Measurements from ENCODE around the gene RBPJ.

RBPJ gene

DNA sequence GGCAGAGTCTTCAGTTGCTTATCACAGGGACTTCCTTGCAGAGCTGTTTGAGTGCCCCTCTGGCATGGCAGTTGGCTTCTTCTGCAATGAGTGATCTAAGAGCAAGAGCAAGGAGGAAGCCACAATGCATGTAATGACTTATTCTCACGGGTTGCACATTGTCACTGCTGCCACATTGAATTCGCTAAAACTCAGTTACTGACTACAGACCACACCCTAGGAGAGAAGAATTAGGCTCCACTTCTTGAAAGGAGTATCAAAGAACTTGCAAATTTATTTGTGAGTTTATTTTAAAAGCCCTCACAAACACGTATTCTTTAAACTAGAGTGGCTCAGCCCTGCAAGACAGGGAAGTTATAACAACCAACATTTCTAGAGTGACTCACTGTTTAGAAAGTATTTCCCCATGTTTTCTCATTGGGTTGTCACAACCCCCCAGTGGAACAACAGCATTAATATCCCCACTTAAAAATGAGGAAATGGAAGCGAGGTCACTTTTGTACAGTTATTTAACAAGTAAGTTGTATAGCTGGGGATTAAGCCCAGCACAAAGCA is 32.4 kb upstream of the RBPJ start:
- Histone ChIP-seq H3K9me3 (ENCODE audit: control insufficient read depth in 2 of 2, low read length in 2 of 2) (no peaks in the 10 kb centered on the region), H3K27me3 (ENCODE audit: control insufficient read depth in 2 of 2, insufficient read depth in 2 of 2, low read length in 2 of 2) (no peaks in the 10 kb centered on the region), H3K27ac (ENCODE audit: low read depth in 2 of 2, low read length in 2 of 2) (peak overlapping the region; percentile 29 to 48), H3K4me3 (ENCODE audit: low read length in 2 of 2) (no peak overlapping the region), H3K9ac (ENCODE audit: low read depth in 1 of 2, low read length in 2 of 2) (no peak overlapping the region), H3K4me1 (ENCODE audit: control insufficient read depth in 2 of 2, insufficient read depth in 2 of 2, low read length in 2 of 2) (no peaks in the 10 kb centered on the region), H3K36me3 (ENCODE audit: control insufficient read depth in 2 of 2, insufficient read depth in 2 of 2, low read length in 2 of 2) (no peaks in the 10 kb centered on the region)

DNA sequence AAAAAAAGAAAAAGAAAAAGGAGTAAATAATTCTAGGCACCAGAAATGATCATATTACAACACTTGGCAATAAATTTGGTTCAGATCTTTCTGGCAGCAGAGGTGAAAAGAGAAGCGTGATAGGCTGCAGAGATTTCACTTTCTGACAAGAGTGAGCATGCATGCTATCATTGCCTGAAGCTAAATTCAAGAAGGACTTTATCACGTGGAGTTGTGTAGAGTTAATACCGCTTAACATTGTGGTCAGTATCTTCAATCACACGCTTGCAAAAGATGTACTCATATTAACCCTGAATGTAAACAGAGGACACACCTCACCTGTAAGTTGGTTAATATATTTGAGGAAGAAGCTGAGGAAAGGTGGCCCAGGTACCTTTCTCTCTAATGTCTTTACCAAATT is 31.4 kb upstream of the RBPJ start:
- H3K4me1 ChIP-seq (ENCODE audit: control insufficient read depth in 2 of 2, insufficient read depth in 2 of 2, low read length in 2 of 2): no peaks in the 10 kb centered on the region
- no peak overlapping the region for H3K9ac ChIP-seq (ENCODE audit: low read depth in 1 of 2, low read length in 2 of 2)
- no peaks in the 10 kb centered on the region for H3K36me3 ChIP-seq (ENCODE audit: control insufficient read depth in 2 of 2, insufficient read depth in 2 of 2, low read length in 2 of 2)
- no peaks in the 10 kb centered on the region for H3K9me3 ChIP-seq (ENCODE audit: control insufficient read depth in 2 of 2, low read length in 2 of 2)
- no peaks in the 10 kb centered on the region for H3K27me3 ChIP-seq (ENCODE audit: control insufficient read depth in 2 of 2, insufficient read depth in 2 of 2, low read length in 2 of 2)
- H3K4me3 ChIP-seq (ENCODE audit: low read length in 2 of 2): no peak overlapping the region
- H3K27ac ChIP-seq (ENCODE audit: low read depth in 2 of 2, low read length in 2 of 2): no peak overlapping the region

DNA sequence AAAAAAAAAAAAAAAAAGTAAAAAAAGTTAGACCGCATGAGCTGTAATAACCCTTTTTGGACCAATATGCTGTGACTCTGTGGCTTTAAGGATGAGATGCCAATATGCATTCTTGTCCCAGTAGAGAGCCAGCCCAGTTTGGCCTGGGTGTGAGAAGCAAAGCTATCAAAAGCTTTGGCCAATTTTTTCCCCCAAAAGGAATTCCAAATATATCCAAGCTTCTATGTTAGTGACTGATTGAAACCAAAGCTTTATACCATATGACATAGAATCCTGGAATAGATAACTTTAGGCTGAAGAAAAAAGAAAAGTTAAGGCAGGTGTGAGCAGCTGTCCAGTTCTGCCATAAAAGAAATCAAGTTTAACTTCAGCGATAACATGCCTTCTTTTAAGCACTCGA is 30.5 kb upstream of the RBPJ start:
- H3K27me3 ChIP-seq (ENCODE audit: control insufficient read depth in 2 of 2, insufficient read depth in 2 of 2, low read length in 2 of 2): no peaks in the 10 kb centered on the region
- H3K36me3 ChIP-seq (ENCODE audit: control insufficient read depth in 2 of 2, insufficient read depth in 2 of 2, low read length in 2 of 2): no peaks in the 10 kb centered on the region
- no peak overlapping the region for H3K27ac ChIP-seq (ENCODE audit: low read depth in 2 of 2, low read length in 2 of 2)
- no peak overlapping the region for H3K9ac ChIP-seq (ENCODE audit: low read depth in 1 of 2, low read length in 2 of 2)
- H3K4me1 ChIP-seq (ENCODE audit: control insufficient read depth in 2 of 2, insufficient read depth in 2 of 2, low read length in 2 of 2): no peaks in the 10 kb centered on the region
- no peaks in the 10 kb centered on the region for H3K9me3 ChIP-seq (ENCODE audit: control insufficient read depth in 2 of 2, low read length in 2 of 2)
- no peak overlapping the region for H3K4me3 ChIP-seq (ENCODE audit: low read length in 2 of 2)

DNA sequence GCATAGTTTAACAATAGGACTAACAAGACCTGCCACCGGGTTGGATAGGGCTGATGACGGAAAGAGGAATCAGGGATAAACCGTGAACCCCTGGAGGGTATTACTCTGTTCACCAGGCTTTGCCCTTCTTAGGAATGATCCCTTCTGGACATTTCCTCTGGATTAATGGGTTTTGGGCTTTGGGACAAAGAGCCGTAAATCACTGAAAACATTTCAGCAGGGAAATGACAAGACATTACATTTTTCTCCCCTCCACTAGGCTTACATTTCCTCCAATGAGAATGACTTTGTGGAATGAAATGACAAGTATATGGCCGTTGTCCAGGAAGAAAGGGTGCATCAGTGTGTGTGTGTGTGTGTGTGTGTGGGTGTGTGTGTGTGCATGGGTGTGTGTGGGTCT is 25.9 kb upstream of the RBPJ start:
- no peaks in the 10 kb centered on the region for H3K36me3 ChIP-seq (ENCODE audit: control insufficient read depth in 2 of 2, insufficient read depth in 2 of 2, low read length in 2 of 2)
- H3K27me3 ChIP-seq (ENCODE audit: control insufficient read depth in 2 of 2, insufficient read depth in 2 of 2, low read length in 2 of 2): no peaks in the 10 kb centered on the region
- no peaks in the 10 kb centered on the region for H3K4me1 ChIP-seq (ENCODE audit: control insufficient read depth in 2 of 2, insufficient read depth in 2 of 2, low read length in 2 of 2)
- H3K9me3 ChIP-seq (ENCODE audit: control insufficient read depth in 2 of 2, low read length in 2 of 2): no peaks in the 10 kb centered on the region
- no peak overlapping the region for H3K4me3 ChIP-seq (ENCODE audit: low read length in 2 of 2)
- H3K9ac ChIP-seq (ENCODE audit: low read depth in 1 of 2, low read length in 2 of 2): no peak overlapping the region
- H3K27ac ChIP-seq (ENCODE audit: low read depth in 2 of 2, low read length in 2 of 2): no peak overlapping the region

DNA sequence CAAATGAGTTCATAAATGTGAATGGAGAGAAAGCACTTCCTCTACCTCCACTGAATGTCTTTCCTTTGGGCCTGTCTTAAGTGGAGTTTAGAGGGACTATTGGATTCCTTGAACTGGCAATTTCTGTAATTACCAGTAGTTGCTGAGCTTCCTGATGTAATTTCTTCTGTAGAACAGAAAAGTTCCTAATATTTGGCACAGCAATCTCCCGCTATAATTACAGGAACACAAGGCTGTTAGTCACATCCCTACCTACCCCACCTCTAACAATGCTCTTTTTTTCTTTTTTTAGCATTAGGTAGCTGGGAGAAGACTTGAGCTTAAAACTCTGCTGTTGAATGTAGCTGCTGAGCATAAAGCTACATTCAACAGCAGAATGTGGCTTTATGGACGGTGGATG is 24.8 kb upstream of the RBPJ start:
- no peaks in the 10 kb centered on the region for H3K27me3 ChIP-seq (ENCODE audit: control insufficient read depth in 2 of 2, insufficient read depth in 2 of 2, low read length in 2 of 2)
- H3K27ac ChIP-seq (ENCODE audit: low read depth in 2 of 2, low read length in 2 of 2): no peak overlapping the region
- no peaks in the 10 kb centered on the region for H3K4me1 ChIP-seq (ENCODE audit: control insufficient read depth in 2 of 2, insufficient read depth in 2 of 2, low read length in 2 of 2)
- no peak overlapping the region for H3K4me3 ChIP-seq (ENCODE audit: low read length in 2 of 2)
- no peaks in the 10 kb centered on the region for H3K9me3 ChIP-seq (ENCODE audit: control insufficient read depth in 2 of 2, low read length in 2 of 2)
- H3K36me3 ChIP-seq (ENCODE audit: control insufficient read depth in 2 of 2, insufficient read depth in 2 of 2, low read length in 2 of 2): no peaks in the 10 kb centered on the region
- no peak overlapping the region for H3K9ac ChIP-seq (ENCODE audit: low read depth in 1 of 2, low read length in 2 of 2)

DNA sequence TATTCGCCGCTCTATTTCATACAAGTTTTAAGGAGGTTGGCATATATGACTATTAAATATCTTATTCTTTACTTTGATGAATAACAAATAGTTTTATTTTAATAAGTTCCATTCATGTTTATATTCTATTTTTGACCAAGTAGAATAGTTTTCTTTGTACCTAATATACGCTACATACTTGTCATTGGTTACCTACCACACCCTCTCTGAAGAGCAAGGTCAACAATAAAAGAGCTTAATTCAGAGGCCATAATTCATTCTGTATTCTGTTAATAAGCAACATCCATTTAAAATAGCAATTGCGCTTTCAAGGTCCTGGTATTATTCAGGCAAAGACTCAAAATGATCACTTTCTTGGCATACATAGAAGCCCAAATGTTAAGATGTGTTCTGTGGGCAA is 24.3 kb upstream of the RBPJ start:
- Histone ChIP-seq H3K9me3 (ENCODE audit: control insufficient read depth in 2 of 2, low read length in 2 of 2) (no peaks in the 10 kb centered on the region), H3K27ac (ENCODE audit: low read depth in 2 of 2, low read length in 2 of 2) (no peak overlapping the region), H3K36me3 (ENCODE audit: control insufficient read depth in 2 of 2, insufficient read depth in 2 of 2, low read length in 2 of 2) (no peaks in the 10 kb centered on the region), H3K27me3 (ENCODE audit: control insufficient read depth in 2 of 2, insufficient read depth in 2 of 2, low read length in 2 of 2) (no peaks in the 10 kb centered on the region), H3K4me3 (ENCODE audit: low read length in 2 of 2) (no peak overlapping the region), H3K4me1 (ENCODE audit: control insufficient read depth in 2 of 2, insufficient read depth in 2 of 2, low read length in 2 of 2) (no peaks in the 10 kb centered on the region), H3K9ac (ENCODE audit: low read depth in 1 of 2, low read length in 2 of 2) (no peak overlapping the region)

DNA sequence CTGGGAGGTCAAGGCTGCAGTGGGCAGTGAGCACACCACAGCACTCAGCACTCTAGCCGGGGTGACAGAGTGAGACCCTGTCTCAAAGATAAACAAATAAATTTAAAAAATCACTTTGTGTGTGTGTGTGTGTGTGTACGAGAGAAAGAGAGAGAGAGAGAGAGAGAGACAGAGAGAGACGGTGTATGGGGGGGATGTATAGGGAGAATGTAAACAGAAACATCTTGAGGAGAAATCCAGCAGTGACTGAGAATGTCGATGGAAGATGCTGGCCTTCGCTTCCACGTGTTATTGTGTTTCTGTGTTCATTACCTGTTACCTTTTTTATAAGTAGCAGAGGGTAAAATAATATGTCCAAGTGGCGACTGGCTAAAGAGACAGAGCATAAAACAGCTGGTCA is 23.6 kb upstream of the RBPJ start:
- Histone ChIP-seq H3K27me3 (ENCODE audit: control insufficient read depth in 2 of 2, insufficient read depth in 2 of 2, low read length in 2 of 2) (no peaks in the 10 kb centered on the region), H3K4me1 (ENCODE audit: control insufficient read depth in 2 of 2, insufficient read depth in 2 of 2, low read length in 2 of 2) (no peaks in the 10 kb centered on the region), H3K9ac (ENCODE audit: low read depth in 1 of 2, low read length in 2 of 2) (no peak overlapping the region), H3K4me3 (ENCODE audit: low read length in 2 of 2) (no peak overlapping the region), H3K36me3 (ENCODE audit: control insufficient read depth in 2 of 2, insufficient read depth in 2 of 2, low read length in 2 of 2) (no peaks in the 10 kb centered on the region), H3K9me3 (ENCODE audit: control insufficient read depth in 2 of 2, low read length in 2 of 2) (no peaks in the 10 kb centered on the region), H3K27ac (ENCODE audit: low read depth in 2 of 2, low read length in 2 of 2) (no peak overlapping the region)

DNA sequence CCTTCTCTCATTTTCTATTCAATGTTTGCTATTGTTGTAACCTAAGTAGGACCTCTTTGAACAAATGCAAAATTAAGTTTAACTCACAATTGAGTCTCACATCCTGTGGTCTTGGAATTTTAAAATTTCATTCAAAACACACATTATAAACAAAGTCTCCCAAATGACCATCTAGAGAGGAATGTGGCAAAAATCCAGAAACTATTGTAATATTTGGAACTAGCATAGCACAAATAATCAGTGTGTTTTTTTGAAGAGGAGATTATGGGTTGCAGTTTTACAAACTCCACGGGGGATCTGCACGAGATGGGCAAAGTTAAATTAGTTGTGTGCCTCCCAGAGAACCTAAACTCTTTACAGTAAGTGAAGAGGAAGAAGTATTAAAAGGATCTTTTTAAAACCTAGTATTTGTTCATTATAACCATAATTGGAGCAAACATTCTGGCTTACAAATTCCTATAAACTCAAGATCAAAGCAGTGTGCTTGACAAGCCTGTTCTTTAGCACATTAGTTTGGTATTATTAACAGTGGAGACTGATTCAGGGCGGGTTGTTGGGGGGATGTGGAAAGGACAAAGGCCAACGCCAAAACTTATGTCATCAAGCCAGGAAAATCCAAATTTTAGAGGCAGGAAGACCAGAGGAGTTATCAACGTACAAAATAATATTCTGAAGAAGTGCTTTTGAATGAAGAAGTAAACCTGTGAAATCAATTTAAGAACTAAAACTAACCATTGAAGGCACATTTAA is 22.4 kb upstream of the RBPJ start:
- Histone ChIP-seq H3K27me3 (ENCODE audit: control insufficient read depth in 2 of 2, insufficient read depth in 2 of 2, low read length in 2 of 2) (no peaks in the 10 kb centered on the region), H3K4me3 (ENCODE audit: low read length in 2 of 2) (no peak overlapping the region), H3K9me3 (ENCODE audit: control insufficient read depth in 2 of 2, low read length in 2 of 2) (no peaks in the 10 kb centered on the region), H3K4me1 (ENCODE audit: control insufficient read depth in 2 of 2, insufficient read depth in 2 of 2, low read length in 2 of 2) (no peaks in the 10 kb centered on the region), H3K27ac (ENCODE audit: low read depth in 2 of 2, low read length in 2 of 2) (no peak overlapping the region), H3K9ac (ENCODE audit: low read depth in 1 of 2, low read length in 2 of 2) (no peak overlapping the region), H3K36me3 (ENCODE audit: control insufficient read depth in 2 of 2, insufficient read depth in 2 of 2, low read length in 2 of 2) (no peaks in the 10 kb centered on the region)

DNA sequence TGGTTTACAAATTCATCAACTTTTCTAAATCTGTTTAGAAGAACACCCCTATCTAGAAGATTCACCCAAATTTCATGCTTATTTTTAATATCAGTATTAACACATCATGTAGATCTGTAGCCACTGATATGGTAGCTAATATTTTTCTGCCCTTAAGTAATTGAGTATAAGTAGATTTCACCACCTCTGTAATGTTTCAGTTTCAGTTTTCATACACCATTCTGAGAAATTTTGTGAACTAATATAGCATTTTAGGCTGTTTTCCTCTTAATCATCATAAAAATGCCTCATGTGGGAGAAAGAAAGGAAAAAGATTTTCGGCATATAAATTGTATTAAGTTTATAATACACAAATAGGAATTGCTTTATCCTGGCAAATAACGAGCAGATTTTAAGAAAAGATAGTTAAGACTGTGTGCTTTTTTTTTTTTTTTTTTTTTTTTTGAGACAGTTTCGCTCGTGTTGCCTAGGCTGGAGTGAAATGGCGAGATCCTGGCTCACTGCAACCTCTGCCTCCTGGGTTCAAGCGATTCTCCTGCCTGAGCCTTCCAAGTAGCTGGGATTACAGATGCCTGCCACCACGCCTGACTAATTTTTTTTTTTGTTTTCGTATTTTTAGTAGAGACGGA is 21.4 kb upstream of the RBPJ start:
- no peak overlapping the region for H3K27ac ChIP-seq (ENCODE audit: low read depth in 2 of 2, low read length in 2 of 2)
- H3K4me3 ChIP-seq (ENCODE audit: low read length in 2 of 2): peak overlapping the region in 1 of 2 donors; percentile 20
- H3K9me3 ChIP-seq (ENCODE audit: control insufficient read depth in 2 of 2, low read length in 2 of 2): no peaks in the 10 kb centered on the region
- H3K27me3 ChIP-seq (ENCODE audit: control insufficient read depth in 2 of 2, insufficient read depth in 2 of 2, low read length in 2 of 2): no peaks in the 10 kb centered on the region
- no peaks in the 10 kb centered on the region for H3K36me3 ChIP-seq (ENCODE audit: control insufficient read depth in 2 of 2, insufficient read depth in 2 of 2, low read length in 2 of 2)
- H3K4me1 ChIP-seq (ENCODE audit: control insufficient read depth in 2 of 2, insufficient read depth in 2 of 2, low read length in 2 of 2): no peaks in the 10 kb centered on the region
- no peak overlapping the region for H3K9ac ChIP-seq (ENCODE audit: low read depth in 1 of 2, low read length in 2 of 2)

DNA sequence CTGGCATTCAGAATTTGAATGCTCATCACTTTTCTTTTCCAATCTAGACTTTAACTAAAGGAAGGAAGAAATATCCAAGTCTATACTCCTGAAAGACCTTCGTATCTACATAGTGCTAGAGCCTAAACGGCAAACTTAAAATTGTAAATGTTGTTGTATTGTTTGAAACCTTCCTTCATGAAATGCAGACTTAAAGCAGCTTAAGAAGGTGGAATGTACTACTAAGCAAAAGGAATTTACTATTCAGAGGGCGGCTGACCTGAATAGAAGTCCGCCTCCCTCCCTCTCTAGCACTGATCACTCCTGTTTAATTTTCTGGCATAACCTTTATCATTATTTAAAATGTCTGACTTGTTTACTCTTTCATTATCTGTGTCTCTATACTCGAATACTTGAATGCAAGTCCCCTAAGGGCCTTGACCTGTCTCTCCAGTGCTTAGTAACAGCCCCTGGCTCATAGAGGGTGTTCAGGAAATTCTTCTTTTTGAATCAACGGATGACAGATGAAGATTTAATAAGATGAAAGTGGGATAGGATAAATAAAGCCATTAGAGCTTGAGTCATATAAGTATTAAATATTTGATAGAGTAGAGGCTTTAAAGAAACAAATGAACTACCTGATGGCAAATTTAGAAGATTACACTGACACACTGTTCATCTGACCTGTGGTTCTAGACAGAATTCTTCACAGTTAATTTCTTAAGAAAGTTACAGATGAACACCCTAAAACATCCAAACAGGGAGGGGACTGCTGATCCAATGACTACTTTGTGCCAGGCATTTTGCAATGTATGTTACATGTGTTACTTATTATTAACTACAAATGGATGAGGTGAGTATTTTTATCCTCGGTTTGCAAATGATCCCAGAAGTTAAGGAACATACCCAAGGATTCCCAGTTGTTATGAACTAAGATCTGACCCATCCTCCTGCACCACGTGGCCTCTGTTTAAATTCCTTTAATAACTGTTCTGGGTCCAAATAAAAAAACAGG is 20.2 kb upstream of the RBPJ start:
- Histone ChIP-seq H3K36me3 (ENCODE audit: control insufficient read depth in 2 of 2, insufficient read depth in 2 of 2, low read length in 2 of 2) (no peaks in the 10 kb centered on the region), H3K9me3 (ENCODE audit: control insufficient read depth in 2 of 2, low read length in 2 of 2) (no peaks in the 10 kb centered on the region), H3K27me3 (ENCODE audit: control insufficient read depth in 2 of 2, insufficient read depth in 2 of 2, low read length in 2 of 2) (no peaks in the 10 kb centered on the region), H3K9ac (ENCODE audit: low read depth in 1 of 2, low read length in 2 of 2) (no peak overlapping the region), H3K4me3 (ENCODE audit: low read length in 2 of 2) (no peak overlapping the region), H3K4me1 (ENCODE audit: control insufficient read depth in 2 of 2, insufficient read depth in 2 of 2, low read length in 2 of 2) (no peaks in the 10 kb centered on the region), H3K27ac (ENCODE audit: low read depth in 2 of 2, low read length in 2 of 2) (no peak overlapping the region)

Data from mucosa of rectum (tissue), 2 donors.